WERI-Rb-1 (cell line): ENCODE results near the gene CAP2.
"Not testable (repeated sequence)": the region's sequence is repeated elsewhere in the genome, so short reads cannot be mapped to it uniquely, and the experiment has no call there.

Source experiments
- DNase-seq: peaks from one replicate; pipeline ENCODE4 v3.0.0-alpha.2; 2020
- H3K27ac ChIP-seq: fragments of 250-450 bp; sonication (Bioruptor Pico); 2 replicates; pipeline ENCODE4 v1.5.1; 2020; ENCODE audit warnings: mild to moderate bottlenecking, moderate library complexity
- H3K27me3 ChIP-seq: fragments of 250-450 bp; sonication (Bioruptor Pico); 2 replicates; pipeline ENCODE4 v1.5.1; 2021; ENCODE audit warnings: mild to moderate bottlenecking, low read depth, moderate library complexity; ENCODE audit not compliant: insufficient read depth, severe bottlenecking
- H3K36me3 ChIP-seq: fragments of 250-450 bp; sonication (Bioruptor Pico); 2 replicates; pipeline ENCODE4 v1.5.1; 2020; ENCODE audit warnings: mild to moderate bottlenecking, moderate library complexity
- H3K4me3 ChIP-seq: 2 replicates; pipeline ENCODE4 v1.5.1; 2011; ENCODE audit warnings: low read depth, mild to moderate bottlenecking, control low read depth, low read length
- H3K9me3 ChIP-seq: fragments of 250-450 bp; sonication (Bioruptor Pico); 2 replicates; pipeline ENCODE4 v1.5.1; 2021; ENCODE audit warnings: mild to moderate bottlenecking, moderate library complexity; ENCODE audit not compliant: severe bottlenecking
- TF ChIP-seq, protein P1 (sequence below): IDR thresholded peaks from 2 replicates; pipeline ENCODE4 v1.5.1; 2011; ENCODE audit warnings: low read depth, mild to moderate bottlenecking, control low read depth, inconsistent platforms, low read length

The CAP2 gene

GRCh38 chr6:17577059-17577458 is 183.7 kb downstream of the CAP2 start:
- Histone ChIP-seq H3K36me3 (no peaks in the 10 kb centered on the region), H3K4me3 (no peak overlapping the region), H3K27me3 (no peaks in the 10 kb centered on the region), H3K27ac (no peak overlapping the region), H3K9me3 (peaks cover 26% of the 10 kb centered on the region)
- TF ChIP-seq, protein P1, sequence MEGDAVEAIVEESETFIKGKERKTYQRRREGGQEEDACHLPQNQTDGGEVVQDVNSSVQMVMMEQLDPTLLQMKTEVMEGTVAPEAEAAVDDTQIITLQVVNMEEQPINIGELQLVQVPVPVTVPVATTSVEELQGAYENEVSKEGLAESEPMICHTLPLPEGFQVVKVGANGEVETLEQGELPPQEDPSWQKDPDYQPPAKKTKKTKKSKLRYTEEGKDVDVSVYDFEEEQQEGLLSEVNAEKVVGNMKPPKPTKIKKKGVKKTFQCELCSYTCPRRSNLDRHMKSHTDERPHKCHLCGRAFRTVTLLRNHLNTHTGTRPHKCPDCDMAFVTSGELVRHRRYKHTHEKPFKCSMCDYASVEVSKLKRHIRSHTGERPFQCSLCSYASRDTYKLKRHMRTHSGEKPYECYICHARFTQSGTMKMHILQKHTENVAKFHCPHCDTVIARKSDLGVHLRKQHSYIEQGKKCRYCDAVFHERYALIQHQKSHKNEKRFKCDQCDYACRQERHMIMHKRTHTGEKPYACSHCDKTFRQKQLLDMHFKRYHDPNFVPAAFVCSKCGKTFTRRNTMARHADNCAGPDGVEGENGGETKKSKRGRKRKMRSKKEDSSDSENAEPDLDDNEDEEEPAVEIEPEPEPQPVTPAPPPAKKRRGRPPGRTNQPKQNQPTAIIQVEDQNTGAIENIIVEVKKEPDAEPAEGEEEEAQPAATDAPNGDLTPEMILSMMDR = no peak
- no peak for DNase-seq

DNA sequence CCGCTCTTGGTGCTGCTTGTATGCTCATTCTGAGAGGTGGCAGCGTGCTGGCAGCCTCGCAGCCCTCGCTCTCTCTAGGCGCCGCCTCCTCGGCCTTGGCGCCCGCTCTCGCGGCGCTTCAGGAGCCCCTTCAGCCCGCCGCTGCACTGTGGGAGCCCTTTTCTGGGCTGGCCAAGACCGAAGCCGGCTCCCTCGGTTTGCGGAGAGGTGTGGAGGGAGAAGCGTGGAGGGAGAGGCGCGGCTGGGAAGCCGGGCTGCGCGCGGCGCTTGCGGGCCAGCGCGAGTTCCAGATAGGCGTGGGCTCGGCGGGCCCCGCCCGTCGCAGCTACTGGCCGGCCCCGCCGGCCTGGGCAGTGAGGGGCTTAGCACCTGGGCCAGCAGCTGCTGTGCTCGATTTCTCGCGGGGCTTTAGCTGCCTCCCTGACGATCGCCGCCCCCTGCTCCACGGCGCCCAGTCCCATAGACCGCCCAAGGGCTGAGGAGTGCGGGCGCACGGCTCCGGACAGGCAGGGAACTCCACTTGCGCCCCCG is 187.2 kb downstream of the CAP2 start:
- Histone ChIP-seq H3K36me3 (no peaks in the 10 kb centered on the region), H3K9me3 (peaks cover 17% of the 10 kb centered on the region), H3K27ac (peak overlapping the region; percentile 54), H3K4me3 (peak overlapping the region; percentile 49), H3K27me3 (no peaks in the 10 kb centered on the region)
- peak; percentile 51 for DNase-seq
- TF ChIP-seq, protein P1 = no peak

GRCh38 chr6:17581282-17581681 is 187.9 kb downstream of the CAP2 start:
- peaks cover 17% of the 10 kb centered on the region for H3K9me3 ChIP-seq
- not testable (repeated sequence) for H3K27ac ChIP-seq, DNase-seq, H3K27me3 ChIP-seq, H3K36me3 ChIP-seq, H3K4me3 ChIP-seq

- no peak for DNase-seq
These were observed 190.4 kb downstream of the CAP2 start for GRCh38 chr6:17583811-17584210.

DNA sequence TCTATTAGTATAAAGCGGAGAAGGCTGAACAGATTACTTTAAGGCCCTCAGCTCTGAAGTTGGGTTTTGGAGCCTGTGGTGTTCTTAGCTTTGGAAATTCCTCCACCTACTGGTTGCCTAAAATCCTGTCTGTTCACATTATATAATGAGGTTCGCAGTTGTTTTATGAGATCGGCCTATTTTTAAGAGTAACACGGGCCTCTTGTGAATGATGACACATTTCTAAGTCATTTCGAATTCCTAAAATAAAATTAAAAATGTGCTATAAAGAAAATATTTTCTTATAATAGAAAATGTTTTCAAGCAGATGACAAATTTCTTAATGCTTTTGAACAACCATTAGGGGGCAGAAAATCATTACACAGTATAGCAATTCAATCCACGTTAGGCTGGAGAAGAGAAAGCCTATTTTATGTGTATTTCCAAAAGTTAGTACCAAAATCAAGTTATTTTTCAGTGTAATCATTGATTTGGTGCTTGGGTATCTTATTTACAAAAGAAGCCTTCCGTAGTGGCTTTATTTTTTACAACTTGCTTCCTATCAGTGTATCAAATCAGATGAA is 190.9 kb downstream of the CAP2 start:
- no peak overlapping the region for H3K27ac ChIP-seq
- no peaks in the 10 kb centered on the region for H3K27me3 ChIP-seq
- DNase-seq = peak; percentile 51
- peaks cover 8% of the 10 kb centered on the region for H3K9me3 ChIP-seq
- no peaks in the 10 kb centered on the region for H3K36me3 ChIP-seq
- TF ChIP-seq, protein P1 = peak; percentile 75
- peak overlapping the region; percentile 26 for H3K4me3 ChIP-seq

More at GRCh38 chr6:17583811-17584210, 190.4 kb downstream of the CAP2 start:
- Histone ChIP-seq H3K27me3 (no peaks in the 10 kb centered on the region), H3K27ac (no peak overlapping the region), H3K9me3 (peaks cover 8% of the 10 kb centered on the region), H3K4me3 (no peak overlapping the region), H3K36me3 (no peaks in the 10 kb centered on the region)
- TF ChIP-seq, protein P1 = no peak

DNA sequence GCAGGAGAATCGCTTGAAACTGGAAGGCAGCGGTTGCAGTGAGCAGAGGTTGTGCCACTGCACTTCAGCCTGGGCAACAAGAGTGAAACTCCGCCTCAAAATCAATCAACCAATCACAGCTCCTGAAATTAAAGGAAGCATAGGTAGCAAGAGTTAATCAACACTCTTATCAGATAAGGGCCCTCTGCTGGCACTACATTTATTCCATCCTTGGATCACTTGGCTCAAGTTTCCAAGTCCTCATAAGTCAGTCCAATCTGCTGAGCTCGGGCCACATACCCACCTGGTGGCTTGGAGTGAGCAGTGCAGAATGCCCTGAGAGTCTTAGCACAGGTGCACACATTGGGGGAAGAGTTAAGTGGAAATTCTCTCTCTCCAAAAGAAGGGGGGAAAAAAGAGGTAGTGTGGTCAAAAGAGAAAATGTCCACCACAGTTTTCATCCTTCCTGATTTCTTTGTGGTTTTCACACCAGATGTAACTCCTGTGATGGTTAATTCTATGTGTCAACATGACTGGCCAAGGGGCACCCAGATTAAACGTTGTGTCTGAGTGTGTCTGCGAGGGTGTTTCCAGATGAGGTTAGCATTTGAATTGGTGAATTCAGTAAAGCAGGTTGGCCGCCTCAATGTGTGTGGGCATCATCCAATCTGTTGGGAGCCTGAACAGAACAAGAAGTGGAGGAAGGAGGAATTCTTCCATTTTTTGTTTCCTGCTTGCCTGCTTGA is 192.5 kb downstream of the CAP2 start:
- peak; percentile 69 for DNase-seq
- TF ChIP-seq, protein P1 = peak; percentile 62
- Histone ChIP-seq H3K36me3 (no peaks in the 10 kb centered on the region), H3K9me3 (peaks cover under 1% of the 10 kb centered on the region), H3K27ac (no peak overlapping the region), H3K4me3 (no peak overlapping the region), H3K27me3 (no peaks in the 10 kb centered on the region)

DNA sequence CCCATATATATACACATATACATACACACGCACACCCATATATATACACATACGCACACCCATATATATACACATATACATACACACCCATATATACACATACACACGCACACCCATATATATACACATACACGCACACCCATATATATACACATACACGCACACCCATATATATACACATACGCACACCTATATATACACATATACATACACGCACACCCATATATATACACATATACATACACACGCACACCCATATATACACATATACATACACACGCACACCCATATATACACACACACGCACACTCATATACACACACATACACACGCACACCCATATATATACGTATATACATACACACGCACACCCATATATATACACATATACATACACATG is 193.2 kb downstream of the CAP2 start:
- not testable (repeated sequence) for DNase-seq, H3K27ac ChIP-seq, H3K27me3 ChIP-seq, H3K9me3 ChIP-seq, H3K4me3 ChIP-seq, H3K36me3 ChIP-seq
